ENCODE data around the gene DDA1. TPM values are rescaled to one million over a fixed set of nuclear protein-coding genes. Genes with fewer than 3 reads are reported as not detected.

The DDA1 gene
- total RNA-seq, 1 donor from 2014 or later = 30.4 TPM

GRCh38 chr19:17370026-17370587 lies 60.7 kb downstream of the DDA1 start:
- H3K27ac ChIP-seq = no peak overlapping the region
- no peaks in the 10 kb centered on the region for H3K27me3 ChIP-seq
- H3K4me3 ChIP-seq = no peak overlapping the region
- no peak for TF ChIP-seq CTCF (IDR thresholded peaks at IDR 0.05)
- intact Hi-C loops (cut with DNase I) = no loop called here
- ATAC-seq = peak; percentile 82
- no peaks in the 10 kb centered on the region for H3K4me1 ChIP-seq
- no peaks in the 10 kb centered on the region for H3K36me3 ChIP-seq
- H3K9me3 ChIP-seq = no peaks in the 10 kb centered on the region
- DNase-seq = no peak

Other genes with a start within 250 kb of the DDA1 start
- 8.1 TPM for gene HAUS8, start 234.1 kb upstream of the DDA1 start, total RNA-seq
- 137 TPM for gene MYO9B, start 233.8 kb upstream of the DDA1 start, total RNA-seq
- 24.0 TPM for gene USE1, start 94.2 kb upstream of the DDA1 start, total RNA-seq
- gene OCEL1, start 83.3 kb upstream of the DDA1 start, total RNA-seq = 31.6 TPM
- 41.7 TPM for gene NR2F6, start 63.6 kb upstream of the DDA1 start, total RNA-seq
- 14.0 TPM for gene USHBP1, start 44.8 kb upstream of the DDA1 start, total RNA-seq
- 67.9 TPM for gene BABAM1, start 42.1 kb upstream of the DDA1 start, total RNA-seq
- 0.64 TPM for gene ANKLE1, start 27.7 kb upstream of the DDA1 start, total RNA-seq
- gene ABHD8, start 6.1 kb upstream of the DDA1 start, total RNA-seq = 17.1 TPM
- gene MRPL34, start 3.7 kb upstream of the DDA1 start, total RNA-seq = 84.9 TPM
- 14.6 TPM for gene ANO8, start 25.3 kb downstream of the DDA1 start, total RNA-seq
- 17.7 TPM for gene GTPBP3, start 28.0 kb downstream of the DDA1 start, total RNA-seq
- 174 TPM for gene PLVAP, start 67.8 kb downstream of the DDA1 start, total RNA-seq
- gene CCDC194, start 84.6 kb downstream of the DDA1 start, total RNA-seq = 2.0 TPM
- gene BST2, start 96.1 kb downstream of the DDA1 start, total RNA-seq = 133 TPM
- 36.3 TPM for gene MVB12A, start 110.5 kb downstream of the DDA1 start, total RNA-seq
- not detected for gene TMEM221, start 139.1 kb downstream of the DDA1 start, total RNA-seq
- not detected for gene NXNL1, start 151.4 kb downstream of the DDA1 start, total RNA-seq
- gene SLC27A1, start 161.0 kb downstream of the DDA1 start, total RNA-seq = 27.8 TPM
- gene PGLS, start 202.1 kb downstream of the DDA1 start, total RNA-seq = 78.0 TPM
- 104 TPM for gene COLGALT1, start 246.1 kb downstream of the DDA1 start, total RNA-seq